ENCODE data around the gene ASTN2. TPM values are rescaled to one million over a fixed set of nuclear protein-coding genes. Genes with fewer than 3 reads are reported as not detected.

The ASTN2 gene
- total RNA-seq, 2 donors from 2014 or later: 113 to 153 TPM

DNA sequence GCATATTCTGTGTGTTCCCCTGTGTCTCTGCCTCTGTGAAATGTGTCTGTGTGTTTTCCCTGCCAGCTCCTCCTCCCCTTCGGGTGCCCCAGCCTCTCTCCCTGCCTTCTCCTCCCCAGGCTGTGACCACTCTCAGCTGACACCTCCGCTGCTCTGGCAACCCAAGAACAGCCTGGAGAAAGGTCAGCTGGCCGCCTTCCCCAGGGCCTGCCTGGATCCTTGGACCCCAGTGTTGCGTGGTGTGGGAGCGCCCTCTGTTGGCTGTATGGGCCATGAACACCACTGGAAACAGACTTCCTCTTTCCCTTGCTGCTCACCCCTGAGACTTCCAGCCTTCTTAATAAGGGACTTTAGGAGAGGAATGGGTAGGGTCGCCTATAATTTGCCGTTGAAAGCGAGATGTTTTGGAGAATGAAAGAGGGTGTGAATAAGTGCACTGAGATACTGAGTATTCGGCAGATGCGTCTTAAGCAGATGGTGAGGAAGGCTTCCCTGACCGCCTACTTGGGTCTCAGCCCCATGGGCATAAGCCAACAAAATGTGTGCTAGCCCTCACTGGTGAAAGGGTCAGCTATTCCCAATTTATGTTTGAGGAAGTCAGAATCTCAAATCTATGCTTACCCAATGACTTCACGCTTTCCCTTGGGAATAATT, 842.6 kb downstream of the ASTN2 start:
- TF ChIP-seq POLR2AphosphoS5 (IDR thresholded peaks at IDR 0.05) (no peak), CTCF (IDR thresholded peaks at IDR 0.05) (peak; percentile 28 to 66 (median 58)), POLR2A (IDR thresholded peaks at IDR 0.05) (no peak)
- WGBS: 40% methylated on average over 12 of the region's 12 CpGs

GRCh38 chr9:116569111-116569510, 845.7 kb downstream of the ASTN2 start:
- no peak overlapping the region for H3K4me3 ChIP-seq
- TF ChIP-seq POLR2A (IDR thresholded peaks at IDR 0.05): no peak
- no peak for TF ChIP-seq CTCF (IDR thresholded peaks at IDR 0.05)
- no peak for TF ChIP-seq POLR2AphosphoS5 (IDR thresholded peaks at IDR 0.05)
- intact Hi-C loops (cut with DNase I): no loop called here
- no peaks in the 10 kb centered on the region for H3K4me1 ChIP-seq (replicated peaks)
- H3K36me3 ChIP-seq: no peaks in the 10 kb centered on the region
- H3K27me3 ChIP-seq (replicated peaks; ENCODE audit: insufficient read depth): no peaks in the 10 kb centered on the region
- H3K9me3 ChIP-seq: no peaks in the 10 kb centered on the region
- WGBS: 50% methylated on average over 5 of the region's 5 CpGs
- no peak overlapping the region for H3K27ac ChIP-seq
- no peak for DNase-seq (ENCODE audit: low spot score)

More for the DNA sequence above, 842.6 kb downstream of the ASTN2 start:
- Histone ChIP-seq H3K27ac (no peak overlapping the region), H3K4me3 (no peak overlapping the region), H3K4me1 (replicated peaks) (no peaks in the 10 kb centered on the region), H3K36me3 (no peaks in the 10 kb centered on the region), H3K9me3 (no peaks in the 10 kb centered on the region), H3K27me3 (replicated peaks; ENCODE audit: insufficient read depth) (no peaks in the 10 kb centered on the region)
- intact Hi-C loops (cut with DNase I): loop anchor here (5.0 to 10.0 kb wide), 3 partner anchors 237 to 980 kb away; partner anchors contain the start of gene PAPPA
- no peak for DNase-seq (ENCODE audit: low spot score)

- intact Hi-C loops (cut with DNase I): no loop called here
- H3K27me3 ChIP-seq (replicated peaks; ENCODE audit: insufficient read depth): no peaks in the 10 kb centered on the region
- H3K4me1 ChIP-seq (replicated peaks): no peaks in the 10 kb centered on the region
- no peak overlapping the region for H3K27ac ChIP-seq
- 55% methylated on average over 5 of the region's 5 CpGs for WGBS
- no peak for DNase-seq (ENCODE audit: low spot score)
- H3K4me3 ChIP-seq: no peak overlapping the region
- H3K9me3 ChIP-seq: no peaks in the 10 kb centered on the region
- H3K36me3 ChIP-seq: no peaks in the 10 kb centered on the region
- TF ChIP-seq POLR2A (IDR thresholded peaks at IDR 0.05): no peak
- peak; percentile 15 for TF ChIP-seq POLR2AphosphoS5 (IDR thresholded peaks at IDR 0.05)
Observed at GRCh38 chr9:116566677-116567488, 848.0 kb downstream of the ASTN2 start.

GRCh38 chr9:116565986-116566385, 848.9 kb downstream of the ASTN2 start:
- TF ChIP-seq POLR2A (IDR thresholded peaks at IDR 0.05) (no peak), POLR2AphosphoS5 (IDR thresholded peaks at IDR 0.05) (no peak), CTCF (IDR thresholded peaks at IDR 0.05) (no peak)
- Histone ChIP-seq H3K27me3 (replicated peaks; ENCODE audit: insufficient read depth) (no peaks in the 10 kb centered on the region), H3K4me3 (no peak overlapping the region), H3K36me3 (no peaks in the 10 kb centered on the region), H3K9me3 (no peaks in the 10 kb centered on the region), H3K27ac (no peak overlapping the region), H3K4me1 (replicated peaks) (no peaks in the 10 kb centered on the region)
- intact Hi-C loops (cut with DNase I): no loop called here
- DNase-seq (ENCODE audit: low spot score): no peak

- 71% methylated on average over 3 of the region's 3 CpGs for WGBS
- no peaks in the 10 kb centered on the region for H3K9me3 ChIP-seq
- no peaks in the 10 kb centered on the region for H3K36me3 ChIP-seq
- TF ChIP-seq POLR2A (IDR thresholded peaks at IDR 0.05): no peak
- TF ChIP-seq POLR2AphosphoS5 (IDR thresholded peaks at IDR 0.05): no peak
- TF ChIP-seq CTCF (IDR thresholded peaks at IDR 0.05): no peak
- intact Hi-C loops (cut with DNase I): no loop called here
- no peak for DNase-seq (ENCODE audit: low spot score)
- no peak overlapping the region for H3K4me3 ChIP-seq
- no peaks in the 10 kb centered on the region for H3K27me3 ChIP-seq (replicated peaks; ENCODE audit: insufficient read depth)
- H3K4me1 ChIP-seq (replicated peaks): no peaks in the 10 kb centered on the region
- no peak overlapping the region for H3K27ac ChIP-seq
Observed at GRCh38 chr9:116564266-116564793, 850.5 kb downstream of the ASTN2 start.

All from prostate gland (tissue), 2 donors.